H4 (cell line): ENCODE measurements around the gene REEP1. TPM values are rescaled to one million over a fixed set of nuclear protein-coding genes. Genes with fewer than 3 reads are reported as not detected.
"Not testable (repeated sequence)": the region's sequence is repeated elsewhere in the genome, so short reads cannot be mapped to it uniquely, and the experiment has no call there.

Experiments
- DNase-seq: peaks from one replicate; pipeline ENCODE4 v3.0.0-alpha.2; 2015; ENCODE audit warnings: low spot score
- total RNA-seq: library from RNA; depleted of rRNA; stranded (reverse); fragments of >200 nt; shearing (Covaris generic); gene quantifications from 2 replicates; pipeline ENCODE4 v1.2.3, GENCODE V29; 2014

REEP1 gene
- total RNA-seq, 1 experiment from 2014 or later = 1.8 TPM

DNA sequence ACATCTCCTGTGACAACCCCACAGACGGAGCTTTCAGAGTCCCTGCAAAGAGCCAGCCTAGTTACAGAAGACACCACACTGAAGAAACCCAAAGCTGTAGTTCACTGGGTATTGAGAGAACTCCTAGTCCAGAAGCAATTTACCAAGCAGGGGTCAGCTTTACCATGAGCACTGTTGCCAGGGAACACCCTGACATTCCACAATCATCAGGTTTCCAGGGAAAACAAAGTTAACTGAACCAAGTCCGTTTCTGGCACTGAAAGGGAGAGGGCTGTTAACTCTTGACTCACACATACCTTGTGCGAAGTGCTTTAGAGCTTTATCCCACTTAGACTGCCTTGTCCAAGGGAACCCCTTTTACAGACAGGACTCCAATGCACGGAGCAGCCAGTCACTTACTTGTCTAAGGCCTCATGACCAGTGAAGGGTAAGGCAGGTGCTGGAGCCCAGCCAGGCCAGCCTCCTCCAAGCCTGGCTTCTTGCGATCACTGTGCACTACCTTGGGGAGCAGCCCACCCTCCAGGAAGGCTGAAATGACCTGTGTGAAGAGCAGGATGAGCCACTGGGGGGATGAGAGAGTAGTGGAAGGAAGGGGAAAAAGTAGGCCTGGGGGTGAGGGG is 53.9 kb downstream of the REEP1 start:
- DNase-seq = no peak

DNA sequence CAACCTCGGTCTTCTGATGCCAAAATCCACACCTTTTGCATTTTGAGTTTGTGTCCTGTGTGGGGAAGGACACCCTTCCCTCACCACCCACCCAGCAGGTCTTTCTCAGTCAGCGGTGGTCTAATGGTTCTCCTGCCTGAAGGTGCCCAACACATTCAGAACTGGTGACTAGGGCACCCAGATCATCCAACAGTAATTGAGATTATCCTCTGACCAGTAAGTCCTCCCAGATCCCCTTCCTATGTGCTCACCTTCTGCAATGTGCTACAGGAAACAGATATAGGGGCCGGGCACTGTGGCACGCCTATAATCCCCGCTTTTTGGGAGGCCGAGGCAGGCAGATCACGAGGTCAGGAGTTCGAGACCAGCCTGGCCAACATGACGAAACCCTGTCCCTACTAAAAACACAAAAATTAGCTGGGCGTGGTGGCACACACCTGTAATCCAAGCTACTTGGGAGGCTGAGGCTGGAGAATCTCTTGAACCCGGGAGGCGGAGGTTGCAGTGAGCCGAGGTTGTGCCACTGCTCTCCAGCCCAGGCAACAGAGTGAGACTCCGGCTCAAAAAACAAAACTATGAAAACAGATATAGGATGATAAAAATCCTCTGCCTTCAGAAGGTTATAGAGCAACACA is 56.2 kb downstream of the REEP1 start:
- DNase-seq = no peak

DNA sequence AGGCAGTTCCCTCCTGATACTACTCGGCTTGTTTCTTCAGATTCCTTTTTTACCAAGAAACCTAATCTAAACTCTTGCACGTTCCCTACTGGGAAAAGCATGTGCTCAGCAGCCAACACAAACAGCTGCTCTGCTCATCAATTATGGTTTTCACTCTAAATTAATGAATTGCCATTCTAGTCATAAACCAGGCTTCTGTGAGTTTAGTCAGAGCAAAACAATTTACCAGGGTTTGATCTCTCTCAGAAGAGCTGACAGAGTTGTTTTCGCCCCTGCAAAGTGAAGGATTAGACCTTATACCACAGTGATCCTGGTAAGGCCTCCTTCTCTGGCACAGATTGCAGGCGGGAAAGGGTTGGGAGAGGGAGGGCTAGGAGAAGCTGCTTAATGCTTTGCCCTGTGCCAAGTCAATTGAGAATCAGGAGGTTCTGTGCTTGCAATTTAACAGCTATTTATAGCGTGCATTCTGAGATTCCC is 57.2 kb downstream of the REEP1 start:
- no peak for DNase-seq

GRCh38 chr2:86275962-86276361 is 61.5 kb downstream of the REEP1 start:
- DNase-seq = no peak

GRCh38 chr2:86275384-86275799 is 62.0 kb downstream of the REEP1 start:
- DNase-seq = no peak

- peak; percentile 21 for DNase-seq
Observed at GRCh38 chr2:86274918-86275275, 62.5 kb downstream of the REEP1 start.

- peak; percentile 75 for DNase-seq
Observed at GRCh38 chr2:86274265-86274917, 63.0 kb downstream of the REEP1 start.

DNA sequence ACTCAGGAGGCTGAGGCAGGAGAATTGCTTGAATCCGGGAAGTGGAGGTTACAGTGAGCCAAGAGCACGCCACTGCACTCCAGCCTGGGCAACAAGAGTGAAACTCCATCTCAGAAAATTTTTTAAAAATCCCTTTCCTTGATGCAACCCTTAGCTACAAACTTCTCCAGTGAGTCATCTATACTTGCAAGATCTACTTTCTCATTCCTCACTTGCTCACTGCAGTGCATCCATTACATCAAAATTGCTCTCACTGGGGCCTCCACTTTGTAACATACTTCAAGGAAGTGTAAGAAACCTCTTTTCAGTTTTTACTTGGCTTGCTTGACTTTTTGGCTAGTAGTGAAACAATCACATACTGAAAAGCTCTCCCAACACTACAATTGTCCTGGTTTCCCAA is 65.3 kb downstream of the REEP1 start:
- DNase-seq = no peak

DNA sequence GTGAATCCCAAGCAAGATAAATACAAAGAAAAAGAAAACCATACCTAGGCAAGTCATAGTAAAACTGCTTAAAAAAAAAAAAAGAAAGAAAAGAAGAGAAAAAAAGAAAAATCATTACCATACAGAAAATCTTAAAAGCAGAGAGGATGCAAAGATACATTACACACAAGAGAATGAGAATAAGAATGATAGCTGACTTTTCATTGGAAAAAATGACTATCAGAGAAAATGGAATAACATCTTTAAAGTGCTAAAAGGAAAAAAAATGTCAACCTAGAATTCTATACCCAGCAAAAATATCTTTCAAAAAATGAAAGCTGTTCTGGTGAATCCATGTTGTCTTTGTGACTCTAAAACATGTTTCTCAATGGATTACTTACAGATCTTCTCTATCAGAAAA is 66.2 kb downstream of the REEP1 start:
- DNase-seq = no peak

GRCh38 chr2:86263956-86264355 is 73.5 kb downstream of the REEP1 start:
- DNase-seq = no peak

- no peak for DNase-seq
Observed at GRCh38 chr2:86260978-86261377, 76.4 kb downstream of the REEP1 start.

DNA sequence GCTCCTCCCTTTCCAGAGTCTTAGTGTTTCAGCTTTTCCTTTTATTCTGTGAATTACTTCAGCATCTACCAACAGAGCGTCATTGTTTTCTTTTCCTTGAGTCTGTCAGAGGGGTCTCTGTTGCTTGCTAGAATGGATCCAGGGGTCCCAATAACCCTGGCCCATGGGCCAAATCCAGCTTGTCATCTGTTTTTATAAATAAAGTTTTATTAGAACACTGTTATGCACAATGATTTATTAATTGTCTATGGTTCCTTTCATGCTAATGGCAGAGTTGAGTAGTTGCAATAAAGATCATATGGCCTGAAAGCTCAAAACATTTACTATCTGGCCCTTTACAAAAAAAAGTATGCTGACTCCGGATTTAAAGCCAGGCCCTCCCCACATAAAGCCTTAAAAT is 79.3 kb downstream of the REEP1 start:
- DNase-seq = no peak

DNA sequence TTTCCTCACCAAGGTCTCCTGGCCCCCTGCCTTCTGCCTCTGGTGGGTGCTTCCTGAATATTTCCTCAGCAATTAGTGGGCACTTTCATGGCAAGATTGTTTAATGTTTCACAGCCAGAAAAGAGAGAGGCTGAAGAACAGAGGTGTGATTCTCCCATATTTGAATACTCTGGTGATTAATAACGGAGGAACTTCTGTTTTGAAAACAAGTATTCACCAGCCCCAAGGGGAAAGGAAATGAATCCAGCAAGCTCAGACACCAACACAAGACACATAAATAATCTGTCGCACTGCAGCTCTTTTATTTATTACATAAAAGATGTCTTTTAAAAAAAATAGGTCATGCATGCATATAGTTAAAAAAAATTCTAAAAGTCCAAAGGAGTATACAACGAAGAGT is 80.4 kb downstream of the REEP1 start:
- no peak for DNase-seq

GRCh38 chr2:86256300-86256699 is 81.1 kb downstream of the REEP1 start:
- DNase-seq = no peak

DNA sequence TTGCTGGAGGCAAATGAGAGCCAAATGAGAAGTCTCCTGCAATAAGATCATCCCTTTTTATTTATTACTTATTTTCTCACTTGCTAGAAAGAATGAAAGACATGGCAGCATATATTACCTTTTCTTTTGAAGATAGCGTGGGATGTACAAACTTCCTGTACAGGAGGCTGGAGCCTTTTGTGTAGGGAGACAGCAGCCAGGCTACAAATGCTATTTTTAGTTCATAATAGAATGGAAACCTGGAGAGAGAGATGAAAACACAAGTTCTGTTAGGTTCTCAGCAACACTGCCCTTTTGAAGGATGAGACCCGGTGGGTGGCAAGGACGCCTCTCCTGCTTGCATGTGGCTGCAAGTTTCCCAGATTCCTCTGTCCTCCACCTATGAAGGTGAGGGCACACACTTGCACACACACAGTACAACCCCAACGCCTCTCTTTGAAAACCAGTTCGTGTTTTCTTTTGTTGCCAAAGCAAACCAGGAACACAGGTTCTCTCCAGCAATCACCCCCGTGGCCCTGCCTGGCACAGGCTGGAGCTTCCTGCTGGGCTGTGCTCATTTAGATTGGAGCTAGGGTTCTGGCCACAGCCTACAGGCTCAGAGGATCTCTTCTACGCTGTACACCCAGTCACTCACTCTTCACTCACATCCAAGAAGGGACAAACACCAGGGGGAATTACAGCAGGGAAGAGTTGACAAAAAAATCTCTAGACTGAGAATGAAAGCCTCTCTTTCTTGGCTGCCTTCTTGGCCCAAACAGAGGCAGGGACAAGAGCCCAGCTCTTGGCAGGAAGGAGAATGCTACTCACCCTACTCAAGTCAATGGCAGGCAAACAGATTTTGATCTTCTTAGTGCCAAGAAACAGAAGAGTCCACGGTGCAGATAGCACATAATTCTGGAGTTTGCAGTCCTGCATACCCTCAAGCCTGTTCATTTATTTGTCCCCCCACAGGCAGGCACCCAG is 82.6 kb downstream of the REEP1 start:
- no peak for DNase-seq

GRCh38 chr2:86253424-86253823 is 84.0 kb downstream of the REEP1 start:
- no peak for DNase-seq

DNA sequence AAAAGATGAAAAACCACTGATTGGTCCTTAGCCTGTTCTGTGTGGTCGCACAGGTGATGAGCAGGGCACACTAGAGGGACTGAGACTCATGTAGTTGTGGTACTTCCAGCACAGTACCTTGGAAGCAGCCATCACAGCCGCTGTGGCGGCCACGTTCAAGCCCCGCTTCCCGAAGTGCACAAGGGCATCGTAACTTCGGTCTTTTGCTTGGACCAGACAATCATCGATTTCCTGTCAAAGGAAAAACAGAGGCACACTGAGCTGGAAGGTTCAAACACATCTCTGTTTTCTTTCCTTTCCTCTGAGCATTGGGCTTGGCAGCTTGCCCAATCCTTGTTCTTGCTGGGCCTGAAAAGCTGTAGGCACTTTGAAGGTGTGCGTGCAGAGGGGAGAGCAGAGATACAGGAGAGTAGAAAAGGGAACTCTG is 85.6 kb downstream of the REEP1 start:
- no peak for DNase-seq

- DNase-seq = peak; percentile 84
Observed at GRCh38 chr2:86249579-86250391, 87.6 kb downstream of the REEP1 start.

DNA sequence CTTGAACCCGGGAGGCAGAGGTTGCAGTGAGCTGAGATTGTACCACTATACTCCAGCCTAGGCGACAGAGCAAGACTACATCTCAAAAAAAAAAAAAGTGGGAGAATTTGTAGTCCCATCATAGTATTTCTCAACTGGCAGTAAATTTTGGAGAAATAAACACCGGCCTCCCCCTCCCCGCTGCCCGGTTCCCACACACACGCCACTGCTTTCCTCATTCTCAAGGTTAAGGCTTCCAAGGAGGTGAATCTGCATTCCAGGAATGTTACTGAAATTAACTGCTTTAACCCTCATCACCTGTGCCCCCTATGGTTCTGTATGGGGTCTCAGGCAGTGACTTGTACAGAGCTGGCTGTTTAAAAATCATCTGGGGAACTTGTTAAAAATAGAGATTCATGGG is 88.2 kb downstream of the REEP1 start:
- DNase-seq = no peak

DNA sequence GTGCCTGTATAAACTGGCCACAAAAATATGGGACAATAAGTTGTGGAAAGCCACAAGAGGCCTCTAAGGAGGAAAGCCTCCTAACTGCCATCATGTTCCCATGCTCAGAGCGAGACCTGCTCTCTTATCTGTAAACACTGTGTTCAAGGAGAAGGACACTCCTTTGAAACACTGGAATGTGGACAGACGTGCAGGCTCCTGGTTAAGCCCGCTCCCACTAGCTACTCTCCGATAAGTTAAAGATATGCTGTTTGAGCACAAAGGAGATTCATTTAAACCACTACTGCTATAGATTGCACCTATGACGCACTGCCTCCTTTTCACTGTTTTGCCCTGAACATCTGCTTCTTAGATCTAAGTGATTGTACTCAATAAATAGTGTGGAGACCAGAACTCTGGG is 92.2 kb downstream of the REEP1 start:
- DNase-seq = not testable (repeated sequence)

GRCh38 chr2:86244781-86245180 is 92.6 kb downstream of the REEP1 start:
- DNase-seq = not testable (repeated sequence)
